ENCODE data around the gene SRPRB.

GRCh38 chr3:133851266-133851906 is 45.8 kb downstream of the SRPRB start:
- peak; percentile 83 for TF ChIP-seq POLR2A (IDR thresholded peaks at IDR 0.05; ENCODE audit: low read length)
- peak; percentile 76 for TF ChIP-seq GATA1 (IDR thresholded peaks at IDR 0.05; ENCODE audit: low read depth, low read length)
